Osteocyte (in vitro differentiated cells): Measurements from ENCODE around the gene SGTA. TPM values are rescaled to one million over a fixed set of nuclear protein-coding genes. Genes with fewer than 3 reads are reported as not detected.

Source experiments
- DNase-seq: peaks from one replicate; pipeline ENCODE4 v3.0.0; 2021; ENCODE audit warnings: mixed read lengths; ENCODE audit not compliant: unreplicated experiment; ENCODE audit errors: extremely low spot score
- H3K27ac Mint-ChIP-seq: one replicate; pipeline ENCODE4 v1.8.0; 2021; ENCODE audit warnings: mild to moderate bottlenecking, mixed read lengths; ENCODE audit not compliant: unreplicated experiment
- H3K27me3 Mint-ChIP-seq: one replicate; pipeline ENCODE4 v1.8.0; 2021; ENCODE audit warnings: mixed read lengths; ENCODE audit not compliant: unreplicated experiment
- H3K36me3 Mint-ChIP-seq: one replicate; pipeline ENCODE4 v1.8.0; 2021; ENCODE audit warnings: mixed read lengths; ENCODE audit not compliant: unreplicated experiment
- H3K4me1 Mint-ChIP-seq: one replicate; pipeline ENCODE4 v1.8.0; 2021; ENCODE audit warnings: mixed read lengths; ENCODE audit not compliant: unreplicated experiment
- H3K4me3 Mint-ChIP-seq: one replicate; pipeline ENCODE4 v1.8.0; 2021; ENCODE audit warnings: mild to moderate bottlenecking, moderate library complexity, mixed read lengths; ENCODE audit not compliant: unreplicated experiment
- H3K9me3 Mint-ChIP-seq: one replicate; pipeline ENCODE4 v1.8.0; 2021; ENCODE audit warnings: mixed read lengths; ENCODE audit not compliant: unreplicated experiment
- total RNA-seq: library from RNA; stranded (reverse); gene quantifications from 2 replicates; pipeline ENCODE4 v1.2.1, GENCODE V29; 2021
- TF ChIP-seq, protein P1 (sequence below): fragments of 200-600 bp; sonication (generic); IDR thresholded peaks from 2 replicates; pipeline ENCODE4 v1.5.0; 2021; ENCODE audit warnings: antibody characterized with exemption, mild to moderate bottlenecking, moderate library complexity

The SGTA gene
- total RNA-seq, 1 donor from 2014 or later, result 53.2 TPM

DNA sequence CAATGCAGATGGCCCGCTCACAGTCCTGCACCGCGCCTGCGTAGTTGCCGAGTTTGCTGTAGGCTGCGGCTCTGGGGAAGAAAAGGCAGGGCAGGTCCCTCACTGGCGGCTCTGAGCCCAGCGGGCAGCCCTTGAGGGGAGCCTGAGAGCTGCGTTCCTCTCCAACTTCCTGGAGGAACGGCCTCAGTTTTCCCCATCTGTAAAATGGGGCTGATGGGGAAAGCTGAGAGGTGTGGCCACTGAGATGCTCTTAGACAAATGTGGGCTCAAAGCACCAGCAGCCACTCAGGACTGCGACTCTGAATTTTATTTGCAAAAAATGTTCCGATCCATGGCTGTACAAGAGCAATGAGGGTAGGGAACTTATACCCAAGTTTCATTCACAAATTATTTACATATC, 19.4 kb downstream of the SGTA start:
- Mint-ChIP-seq H3K4me3 (no peak overlapping the region), H3K36me3 (peaks cover 19% of the 10 kb centered on the region), H3K27me3 (no peaks in the 10 kb centered on the region), H3K27ac (no peak overlapping the region), H3K9me3 (no peaks in the 10 kb centered on the region), H3K4me1 (no peaks in the 10 kb centered on the region)
- DNase-seq, result no peak
- TF ChIP-seq, protein P1, sequence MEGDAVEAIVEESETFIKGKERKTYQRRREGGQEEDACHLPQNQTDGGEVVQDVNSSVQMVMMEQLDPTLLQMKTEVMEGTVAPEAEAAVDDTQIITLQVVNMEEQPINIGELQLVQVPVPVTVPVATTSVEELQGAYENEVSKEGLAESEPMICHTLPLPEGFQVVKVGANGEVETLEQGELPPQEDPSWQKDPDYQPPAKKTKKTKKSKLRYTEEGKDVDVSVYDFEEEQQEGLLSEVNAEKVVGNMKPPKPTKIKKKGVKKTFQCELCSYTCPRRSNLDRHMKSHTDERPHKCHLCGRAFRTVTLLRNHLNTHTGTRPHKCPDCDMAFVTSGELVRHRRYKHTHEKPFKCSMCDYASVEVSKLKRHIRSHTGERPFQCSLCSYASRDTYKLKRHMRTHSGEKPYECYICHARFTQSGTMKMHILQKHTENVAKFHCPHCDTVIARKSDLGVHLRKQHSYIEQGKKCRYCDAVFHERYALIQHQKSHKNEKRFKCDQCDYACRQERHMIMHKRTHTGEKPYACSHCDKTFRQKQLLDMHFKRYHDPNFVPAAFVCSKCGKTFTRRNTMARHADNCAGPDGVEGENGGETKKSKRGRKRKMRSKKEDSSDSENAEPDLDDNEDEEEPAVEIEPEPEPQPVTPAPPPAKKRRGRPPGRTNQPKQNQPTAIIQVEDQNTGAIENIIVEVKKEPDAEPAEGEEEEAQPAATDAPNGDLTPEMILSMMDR, result no peak

DNA sequence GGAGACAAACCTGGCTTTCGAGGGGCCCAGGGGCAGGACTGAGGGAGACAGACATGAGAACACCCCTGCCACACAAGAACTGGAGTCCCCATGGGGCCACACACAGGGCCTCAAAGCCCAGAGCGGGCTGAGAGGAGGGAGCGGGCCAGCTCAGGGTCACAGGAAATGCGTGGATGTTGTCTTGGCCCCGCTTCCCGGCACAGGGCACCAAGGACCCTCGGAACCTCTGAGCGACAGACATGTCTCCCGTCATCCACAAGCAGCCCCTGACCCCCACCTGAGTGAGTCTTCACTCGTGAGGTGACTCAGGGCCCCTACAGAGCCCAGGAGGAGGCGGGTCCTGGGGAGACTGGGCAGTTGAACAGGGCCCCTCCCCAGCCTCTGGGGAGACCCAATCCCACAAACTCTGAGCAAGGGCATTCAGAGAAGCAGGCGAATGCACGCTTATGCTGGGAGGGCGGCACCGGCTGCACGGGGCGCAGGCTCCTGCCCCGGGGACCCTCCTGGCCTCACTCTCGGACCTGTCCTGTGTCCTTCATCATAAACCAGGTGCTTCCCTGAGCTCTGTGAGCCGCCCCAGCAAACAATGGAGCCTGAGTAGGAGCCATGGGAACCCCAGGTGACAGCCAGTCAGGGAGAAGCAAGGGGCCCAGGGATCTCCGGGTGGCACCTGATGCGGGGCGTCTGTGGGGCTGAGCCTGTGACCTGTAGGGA, 20.1 kb downstream of the SGTA start:
- H3K9me3 Mint-ChIP-seq, result no peaks in the 10 kb centered on the region
- peaks cover 22% of the 10 kb centered on the region for H3K36me3 Mint-ChIP-seq
- no peaks in the 10 kb centered on the region for H3K4me1 Mint-ChIP-seq
- H3K27ac Mint-ChIP-seq, result no peak overlapping the region
- H3K27me3 Mint-ChIP-seq, result no peaks in the 10 kb centered on the region
- TF ChIP-seq, protein P1, result no peak
- H3K4me3 Mint-ChIP-seq, result no peak overlapping the region
- no peak for DNase-seq

DNA sequence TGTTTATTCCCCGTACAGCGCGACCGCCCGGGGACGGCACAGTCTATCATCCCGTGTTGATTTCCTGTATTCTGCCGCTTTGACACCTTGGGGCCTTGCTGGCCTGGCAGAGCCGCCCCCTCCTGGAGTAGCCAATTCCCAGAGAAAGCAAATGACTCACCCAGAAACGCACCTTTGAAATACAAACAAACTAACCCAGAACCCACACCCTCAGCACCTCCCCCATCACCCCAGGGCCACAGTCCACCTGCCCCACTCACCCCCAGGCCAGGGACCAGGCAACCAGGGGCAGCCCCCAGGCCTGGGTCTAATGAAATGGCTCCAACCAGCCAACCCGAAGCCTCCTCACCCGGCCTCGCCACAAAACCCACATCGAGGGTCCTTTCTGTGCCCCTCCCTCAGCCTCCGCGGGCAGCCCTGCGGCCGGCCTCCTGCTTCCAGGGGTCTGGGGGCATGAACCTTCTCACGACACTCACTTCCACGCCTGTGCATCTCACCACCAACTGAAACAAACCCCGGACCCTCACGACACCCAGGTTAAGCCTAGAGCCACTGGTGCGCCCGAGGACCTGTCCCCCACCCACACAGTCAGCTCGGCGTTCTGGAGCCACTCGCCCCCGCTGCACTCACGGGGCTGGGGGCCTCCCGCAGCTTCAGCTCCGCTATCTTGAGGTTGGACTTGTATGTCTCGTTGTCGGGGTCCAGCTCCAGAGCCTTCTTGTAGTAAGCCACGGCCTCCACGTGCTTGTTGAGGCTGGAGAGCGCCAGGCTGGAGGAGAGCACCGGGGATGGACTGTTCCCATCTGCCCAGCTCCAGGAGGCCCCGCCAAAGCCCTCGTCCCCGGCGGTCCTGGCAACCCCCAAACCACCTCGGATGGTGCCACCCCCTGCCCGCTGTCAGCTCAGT, 20.9 kb downstream of the SGTA start:
- DNase-seq, result no peak
- H3K27ac Mint-ChIP-seq, result no peak overlapping the region
- peaks cover 26% of the 10 kb centered on the region for H3K36me3 Mint-ChIP-seq
- H3K27me3 Mint-ChIP-seq, result no peaks in the 10 kb centered on the region
- no peaks in the 10 kb centered on the region for H3K9me3 Mint-ChIP-seq
- H3K4me1 Mint-ChIP-seq, result no peaks in the 10 kb centered on the region
- TF ChIP-seq, protein P1, result no peak
- no peak overlapping the region for H3K4me3 Mint-ChIP-seq

DNA sequence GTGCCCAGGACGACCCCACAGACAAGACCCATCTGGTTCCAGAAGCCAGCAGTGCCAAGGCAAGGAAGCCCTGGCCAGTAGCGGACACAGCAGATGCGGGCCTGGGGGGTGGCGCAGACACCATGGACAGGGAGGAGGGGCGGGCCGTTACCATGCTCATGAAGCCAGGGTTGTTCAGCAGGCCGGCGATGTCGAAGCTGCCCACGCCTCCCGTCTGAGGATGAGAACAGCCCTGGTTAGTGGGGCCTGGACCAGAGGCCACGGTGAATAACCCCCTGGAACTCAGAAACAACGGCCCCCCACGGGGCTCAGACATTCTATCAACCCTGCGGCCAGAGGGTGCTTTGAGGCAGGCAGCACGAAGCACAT, 21.8 kb downstream of the SGTA start:
- peaks cover 27% of the 10 kb centered on the region for H3K36me3 Mint-ChIP-seq
- DNase-seq, result no peak
- H3K27me3 Mint-ChIP-seq, result no peaks in the 10 kb centered on the region
- H3K27ac Mint-ChIP-seq, result no peak overlapping the region
- TF ChIP-seq, protein P1, result no peak
- H3K9me3 Mint-ChIP-seq, result no peaks in the 10 kb centered on the region
- no peak overlapping the region for H3K4me3 Mint-ChIP-seq
- H3K4me1 Mint-ChIP-seq, result no peaks in the 10 kb centered on the region

DNA sequence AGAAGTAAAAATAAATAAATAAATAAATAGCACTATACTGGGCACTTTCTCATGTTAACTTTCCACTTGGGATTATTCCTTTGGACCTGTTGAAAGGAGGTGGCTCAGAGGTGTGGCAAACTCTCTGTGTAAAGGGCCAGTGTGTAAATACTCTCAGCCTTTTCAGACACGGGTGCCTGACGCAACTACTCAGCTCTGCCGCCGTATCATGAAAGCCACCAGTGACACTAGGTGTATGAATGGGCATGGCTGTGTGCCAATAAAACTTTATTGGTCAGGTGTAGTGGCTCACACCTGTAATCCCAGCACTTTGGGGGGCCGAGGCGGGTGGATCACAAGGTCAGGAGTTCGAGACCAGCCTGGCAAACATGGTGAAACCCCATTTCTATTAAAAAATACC, 23.1 kb downstream of the SGTA start:
- no peaks in the 10 kb centered on the region for H3K9me3 Mint-ChIP-seq
- H3K36me3 Mint-ChIP-seq, result peaks cover 26% of the 10 kb centered on the region
- no peaks in the 10 kb centered on the region for H3K4me1 Mint-ChIP-seq
- no peak for DNase-seq
- no peak overlapping the region for H3K27ac Mint-ChIP-seq
- no peak overlapping the region for H3K4me3 Mint-ChIP-seq
- TF ChIP-seq, protein P1, result no peak
- no peaks in the 10 kb centered on the region for H3K27me3 Mint-ChIP-seq
